NOMO-1 treated with dmso at 0.1 percent for 144 hours (cell line): Measurements from ENCODE around the gene CAPRIN2.
A peak's percentile ranks its signal among the peaks of the same experiment; 100 is the strongest.

Experiments used
- DNase-seq: peaks from one replicate; lab custom pipeline; 2025; ENCODE audit not compliant: unreplicated experiment; lab: John Stamatoyannopoulos, UW

Gene CAPRIN2, protein sequence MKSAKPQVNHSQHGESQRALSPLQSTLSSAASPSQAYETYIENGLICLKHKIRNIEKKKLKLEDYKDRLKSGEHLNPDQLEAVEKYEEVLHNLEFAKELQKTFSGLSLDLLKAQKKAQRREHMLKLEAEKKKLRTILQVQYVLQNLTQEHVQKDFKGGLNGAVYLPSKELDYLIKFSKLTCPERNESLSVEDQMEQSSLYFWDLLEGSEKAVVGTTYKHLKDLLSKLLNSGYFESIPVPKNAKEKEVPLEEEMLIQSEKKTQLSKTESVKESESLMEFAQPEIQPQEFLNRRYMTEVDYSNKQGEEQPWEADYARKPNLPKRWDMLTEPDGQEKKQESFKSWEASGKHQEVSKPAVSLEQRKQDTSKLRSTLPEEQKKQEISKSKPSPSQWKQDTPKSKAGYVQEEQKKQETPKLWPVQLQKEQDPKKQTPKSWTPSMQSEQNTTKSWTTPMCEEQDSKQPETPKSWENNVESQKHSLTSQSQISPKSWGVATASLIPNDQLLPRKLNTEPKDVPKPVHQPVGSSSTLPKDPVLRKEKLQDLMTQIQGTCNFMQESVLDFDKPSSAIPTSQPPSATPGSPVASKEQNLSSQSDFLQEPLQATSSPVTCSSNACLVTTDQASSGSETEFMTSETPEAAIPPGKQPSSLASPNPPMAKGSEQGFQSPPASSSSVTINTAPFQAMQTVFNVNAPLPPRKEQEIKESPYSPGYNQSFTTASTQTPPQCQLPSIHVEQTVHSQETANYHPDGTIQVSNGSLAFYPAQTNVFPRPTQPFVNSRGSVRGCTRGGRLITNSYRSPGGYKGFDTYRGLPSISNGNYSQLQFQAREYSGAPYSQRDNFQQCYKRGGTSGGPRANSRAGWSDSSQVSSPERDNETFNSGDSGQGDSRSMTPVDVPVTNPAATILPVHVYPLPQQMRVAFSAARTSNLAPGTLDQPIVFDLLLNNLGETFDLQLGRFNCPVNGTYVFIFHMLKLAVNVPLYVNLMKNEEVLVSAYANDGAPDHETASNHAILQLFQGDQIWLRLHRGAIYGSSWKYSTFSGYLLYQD

DNA sequence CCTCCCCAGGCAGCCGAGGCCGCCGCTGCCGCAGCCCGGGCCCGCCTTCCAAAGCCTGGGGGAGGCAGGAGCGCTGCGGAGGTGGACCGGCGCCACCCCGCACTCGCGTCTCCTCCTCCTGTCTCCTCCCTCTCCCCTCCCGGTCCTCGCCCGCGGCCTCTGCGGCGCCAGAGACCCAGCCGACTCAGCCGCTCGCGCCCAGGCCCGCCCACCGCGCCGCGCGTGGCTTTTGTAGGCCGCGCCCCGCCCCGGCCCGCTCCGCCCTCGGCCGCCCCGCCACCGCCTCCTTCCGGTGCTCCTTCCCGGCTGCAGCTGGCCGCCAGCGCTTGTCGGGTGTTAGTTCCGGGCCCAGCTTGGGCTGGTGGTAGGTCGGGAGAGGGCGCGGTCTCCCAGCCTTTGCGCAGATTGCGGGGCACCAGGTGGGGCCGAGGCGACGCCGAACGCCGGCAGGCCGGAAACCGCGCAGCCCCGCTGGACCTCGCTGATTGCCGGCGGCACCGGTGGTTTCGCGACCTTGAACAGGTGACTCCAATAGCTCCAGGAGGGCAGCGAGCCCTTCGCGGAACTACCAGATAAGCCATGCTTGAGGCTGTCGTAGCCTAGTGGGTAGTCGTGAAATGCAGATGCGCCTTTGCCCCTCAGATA, at the start of gene CAPRIN2:
Gene CAPRIN2 (minus strand): TSS at position 202 of the 645 bp plus-strand sequence. CDS start 1,431 bp downstream, outside the sequence.
- peak; percentile 97 for DNase-seq

DNA sequence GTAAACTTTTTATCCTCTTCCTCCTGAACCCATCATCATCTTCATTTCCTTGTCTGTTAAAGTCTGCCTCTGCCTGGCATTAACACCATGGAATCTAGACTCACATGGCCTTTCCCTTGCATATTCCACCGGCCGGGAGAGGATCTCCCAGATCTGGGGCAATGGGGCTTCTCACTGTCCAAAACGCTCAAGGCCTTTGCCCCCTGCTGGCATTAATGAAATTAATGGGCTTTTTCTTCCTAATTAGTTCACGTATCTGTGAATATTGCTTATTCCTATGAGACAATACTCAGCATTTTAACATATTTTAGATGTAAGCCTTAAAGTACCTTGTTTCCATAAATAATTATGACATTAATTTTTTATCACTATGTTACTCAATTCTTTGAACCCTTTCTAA, 42.9 kb upstream of the CAPRIN2 start:
- no peak for DNase-seq

DNA sequence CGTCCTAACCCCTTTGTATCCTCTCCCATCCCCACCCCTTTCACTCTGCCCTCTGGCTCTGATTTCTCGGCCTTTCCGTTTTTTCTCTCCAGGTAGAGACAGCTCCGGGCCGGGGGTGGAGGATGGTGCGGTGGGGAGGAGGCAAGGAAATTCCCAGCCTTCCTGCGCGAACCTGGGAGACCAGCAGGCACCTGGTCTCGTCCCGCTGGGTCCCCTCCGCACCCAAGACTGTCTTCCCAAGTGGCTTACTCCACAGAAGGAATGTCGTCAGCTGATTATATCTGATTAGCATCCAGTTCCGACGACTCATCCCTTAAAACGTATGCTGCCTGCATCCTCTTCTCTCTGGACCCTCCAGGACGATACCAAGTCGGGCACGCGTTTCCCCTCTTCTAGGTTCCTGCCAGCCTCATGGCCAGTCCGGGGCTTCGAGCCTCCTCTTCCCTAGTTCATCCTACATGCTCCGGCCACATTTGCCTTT, 42.2 kb upstream of the CAPRIN2 start:
- DNase-seq = no peak

DNA sequence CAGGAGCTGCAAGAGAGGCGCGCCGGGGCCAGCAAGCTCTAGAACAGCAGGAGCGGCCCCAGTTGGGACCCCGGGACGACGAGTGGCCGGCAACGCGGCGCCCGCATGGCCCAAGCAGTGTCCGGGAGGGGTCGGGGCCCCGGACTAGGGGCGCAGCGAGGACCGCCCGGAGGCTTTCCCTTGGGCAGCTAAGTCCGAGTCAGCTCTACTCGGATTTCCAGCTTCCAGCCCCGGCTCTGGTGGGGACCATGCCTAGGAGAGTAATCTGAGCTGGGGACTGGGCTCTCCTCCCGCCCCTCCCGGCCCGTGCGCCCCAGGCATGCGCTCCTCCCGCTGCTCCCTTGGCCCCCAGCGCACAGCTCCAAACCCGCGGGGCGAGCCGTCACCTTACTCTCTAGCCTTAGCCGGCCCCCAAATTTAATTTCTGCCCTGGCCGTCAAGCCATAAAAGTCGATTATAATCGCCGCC, 41.6 kb upstream of the CAPRIN2 start:
- no peak for DNase-seq

DNA sequence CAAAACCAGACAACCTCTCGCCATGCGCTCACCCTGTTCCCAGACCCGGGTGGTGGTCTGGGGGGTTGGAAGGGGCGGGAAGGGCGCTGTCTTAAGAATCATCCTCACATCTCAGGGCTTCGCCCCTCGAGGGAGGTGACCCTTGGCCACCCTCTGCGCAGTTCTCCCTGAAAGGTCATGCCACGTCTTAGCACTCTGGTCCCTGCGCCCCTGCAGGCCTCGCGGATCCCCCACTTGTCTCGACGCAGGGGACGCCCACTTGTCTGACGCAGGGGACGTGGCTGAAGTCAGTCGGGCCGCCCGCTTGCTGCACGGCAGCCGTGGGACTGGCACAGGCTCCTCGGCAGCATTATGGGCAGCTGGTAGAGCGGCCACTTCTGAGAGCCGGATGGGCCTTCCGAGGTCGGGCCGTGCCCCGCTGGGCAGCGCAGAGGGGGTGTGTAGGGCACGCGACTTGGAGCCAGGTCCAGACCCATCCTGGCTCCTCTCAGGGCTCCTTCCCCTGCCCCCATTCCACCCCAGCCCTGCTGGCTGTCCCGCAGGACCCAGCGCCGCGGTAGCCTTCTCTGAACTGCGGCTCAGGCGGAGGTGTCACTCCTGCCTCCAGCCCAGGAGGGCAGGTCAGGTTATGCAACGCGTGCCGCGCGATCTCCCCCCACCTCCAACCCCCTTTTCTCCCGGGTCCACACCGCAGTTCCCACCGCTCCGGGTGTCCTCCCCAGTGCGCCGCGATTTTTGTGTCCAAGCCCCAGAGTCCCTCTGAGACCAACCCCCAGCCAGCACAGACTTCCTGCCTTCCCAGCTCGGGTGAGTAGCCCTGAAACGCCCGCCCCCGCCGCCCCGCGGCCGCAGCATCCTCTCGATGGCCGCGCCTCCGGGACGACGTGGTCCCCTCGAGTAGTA, 40.9 kb upstream of the CAPRIN2 start:
- DNase-seq = peak; percentile 37

DNA sequence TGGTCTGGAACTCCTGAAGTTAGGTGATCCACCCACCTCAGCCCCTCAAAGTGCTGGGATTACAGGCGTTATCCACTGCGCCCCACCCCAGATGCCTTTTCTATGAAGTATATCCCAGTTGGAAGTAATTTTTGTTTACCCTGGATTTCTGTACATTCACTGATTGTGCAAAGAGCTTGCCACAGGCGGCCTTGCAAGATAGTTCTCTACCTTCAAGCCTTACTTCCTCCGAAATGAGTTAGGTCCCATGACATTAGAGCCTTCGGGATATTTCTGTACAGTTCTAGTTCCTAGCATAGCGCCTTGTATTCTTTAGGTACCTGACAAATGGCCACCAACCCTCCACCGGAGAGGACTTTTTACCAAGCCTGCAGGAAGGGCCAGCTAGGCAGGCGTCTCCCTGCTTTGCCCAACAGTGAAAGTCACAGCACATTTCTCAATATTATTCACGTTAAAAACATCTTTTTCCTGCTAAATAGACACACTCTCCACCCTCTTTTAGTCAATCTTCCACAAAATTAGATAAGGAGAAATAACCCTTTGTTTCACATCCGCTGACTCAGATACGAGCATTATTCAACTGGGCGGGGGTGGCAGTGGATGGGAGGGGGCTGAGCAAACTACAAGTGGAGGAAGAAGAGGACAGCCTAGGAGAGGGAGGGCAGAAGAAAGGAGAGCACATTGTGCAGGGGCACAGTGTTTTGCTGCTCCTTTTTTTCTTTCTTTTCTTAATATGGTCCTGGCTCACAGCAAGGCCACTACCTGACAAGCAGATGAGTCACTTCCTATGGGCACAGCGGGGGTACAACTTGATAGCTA, 40.0 kb upstream of the CAPRIN2 start:
- peak; percentile 43 for DNase-seq

DNA sequence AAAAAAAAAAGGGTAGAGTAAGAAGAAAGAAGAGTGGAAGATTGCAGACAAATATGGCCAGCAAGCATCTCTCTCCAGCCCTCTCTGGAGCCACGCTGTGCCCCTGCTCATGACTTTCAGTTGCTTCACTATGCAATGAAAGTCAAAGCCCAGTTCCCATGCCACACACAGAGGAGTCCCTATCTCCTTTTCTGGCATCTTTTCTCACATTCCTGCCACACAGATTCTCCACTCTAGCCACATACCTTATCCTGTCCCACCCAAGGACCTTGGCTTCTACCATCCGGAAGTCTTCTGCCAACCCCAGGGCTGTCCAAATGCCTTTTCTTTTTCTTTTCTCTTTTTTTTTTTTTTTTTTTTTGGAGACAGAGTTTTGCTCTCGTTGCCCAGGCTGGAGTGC, 39.3 kb upstream of the CAPRIN2 start:
- DNase-seq = no peak

DNA sequence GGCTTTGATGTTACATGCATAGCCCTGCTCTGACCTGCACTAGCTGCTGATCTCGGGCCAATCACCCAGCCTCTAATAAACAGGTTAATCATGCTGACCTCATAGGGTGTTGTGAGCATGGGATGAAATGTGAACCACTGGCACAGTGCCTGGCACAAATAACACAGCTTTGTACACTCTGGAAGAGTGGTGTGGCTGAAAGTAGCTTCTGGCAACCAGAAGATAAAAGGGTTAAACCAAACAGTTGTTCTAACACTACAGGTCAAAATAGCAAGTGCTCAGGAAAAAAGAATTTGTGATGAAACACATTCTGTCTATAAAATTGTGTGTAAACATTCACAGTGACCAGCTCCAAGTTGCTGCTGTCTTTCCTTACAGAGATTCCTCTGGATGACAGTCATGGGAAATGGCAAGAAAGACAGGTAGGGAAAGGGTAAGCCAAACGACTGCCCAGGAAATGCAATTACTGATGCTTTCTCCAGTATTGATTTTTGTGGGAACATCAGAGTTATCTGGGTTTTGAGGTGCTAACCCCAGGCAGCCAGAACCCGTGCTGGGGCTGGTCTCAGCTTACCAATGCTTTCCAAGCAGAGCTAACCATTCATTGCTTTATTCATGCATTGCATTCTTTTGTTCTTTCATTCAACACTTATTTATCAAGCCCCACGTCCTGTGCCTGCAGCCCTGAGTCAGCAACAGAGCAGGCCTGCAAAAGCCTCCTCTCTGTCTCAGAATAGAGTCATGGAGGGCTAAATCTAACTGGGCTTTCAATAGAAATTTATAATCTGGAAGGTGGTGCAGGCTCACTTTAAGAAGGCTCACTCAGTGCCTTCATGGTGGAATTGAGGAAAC, 38.1 kb upstream of the CAPRIN2 start:
- no peak for DNase-seq

DNA sequence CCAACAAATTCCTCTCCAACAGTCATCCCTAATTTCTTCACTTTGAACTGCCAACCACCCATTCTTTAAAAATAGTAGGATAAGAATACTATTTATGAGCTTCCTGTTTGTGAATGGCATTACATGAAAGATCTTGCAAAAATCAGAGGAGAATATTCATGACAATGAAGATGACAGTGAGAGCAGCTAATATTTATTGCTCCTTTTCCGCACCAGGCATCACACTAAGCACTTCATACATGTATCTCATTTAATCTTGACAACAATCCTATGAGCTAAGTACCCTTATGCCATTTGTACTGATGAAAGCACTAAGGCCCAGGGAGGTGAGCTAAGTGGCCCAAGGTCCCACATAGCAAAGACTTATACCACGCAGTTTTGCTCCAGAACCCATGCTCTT, 37.3 kb upstream of the CAPRIN2 start:
- no peak for DNase-seq

DNA sequence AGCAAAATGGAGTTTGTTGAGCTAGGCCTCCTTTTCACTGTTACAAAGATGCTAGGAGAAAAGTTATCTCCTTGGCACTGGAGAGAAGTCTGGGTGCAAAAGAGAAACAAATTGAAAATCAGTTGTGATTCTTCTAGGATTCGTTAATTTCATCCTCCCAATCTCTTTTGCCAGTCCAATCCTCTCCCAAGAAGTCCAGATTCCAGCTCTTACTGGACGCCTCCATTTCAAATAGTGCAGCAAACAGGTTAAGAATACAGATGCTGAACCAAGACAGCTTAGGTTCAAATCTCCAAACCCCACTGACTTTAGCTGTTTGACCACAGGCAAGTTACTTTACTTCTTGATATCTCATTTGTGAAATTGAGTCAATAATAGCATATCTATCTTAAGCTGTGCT, 34.0 kb upstream of the CAPRIN2 start:
- no peak for DNase-seq

DNA sequence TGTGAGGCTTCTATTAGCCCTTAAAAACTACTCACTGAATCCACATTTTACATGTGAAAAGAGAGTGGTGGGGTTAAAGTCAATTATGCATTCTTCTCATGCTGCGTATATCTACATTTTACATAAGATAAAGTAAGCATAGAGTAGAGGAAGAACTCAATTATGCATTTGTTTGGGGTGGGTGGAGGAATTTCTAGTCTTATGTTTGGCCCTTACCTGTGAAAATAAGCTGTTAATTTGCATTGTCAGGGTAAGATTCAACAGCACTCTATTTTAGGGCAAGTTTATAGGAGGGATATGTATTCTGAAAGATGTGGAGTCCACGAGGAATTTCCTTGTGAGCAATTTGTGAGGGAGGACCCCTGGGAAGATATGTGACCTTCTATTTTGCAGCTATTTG, 30.9 kb upstream of the CAPRIN2 start:
- DNase-seq = no peak

DNA sequence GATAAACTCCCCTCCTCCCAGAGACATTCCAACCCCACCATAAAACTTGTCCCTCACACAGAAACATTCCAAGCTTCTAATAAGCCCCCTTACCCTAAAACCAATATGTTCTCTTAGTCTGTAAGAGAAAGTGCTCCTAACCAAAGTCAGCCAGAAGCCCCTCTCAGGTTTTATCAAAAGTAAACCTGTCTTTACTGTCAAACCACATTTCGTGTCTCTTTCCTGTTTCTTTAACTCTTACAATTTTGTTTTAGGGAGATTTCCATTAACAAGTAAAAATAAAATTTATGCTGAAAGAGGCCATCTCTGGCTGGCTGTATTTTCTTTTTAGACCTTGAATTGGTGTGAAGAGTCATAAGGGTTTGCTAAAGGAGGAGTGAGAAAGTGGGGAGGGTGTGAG, 29.8 kb upstream of the CAPRIN2 start:
- DNase-seq = no peak

DNA sequence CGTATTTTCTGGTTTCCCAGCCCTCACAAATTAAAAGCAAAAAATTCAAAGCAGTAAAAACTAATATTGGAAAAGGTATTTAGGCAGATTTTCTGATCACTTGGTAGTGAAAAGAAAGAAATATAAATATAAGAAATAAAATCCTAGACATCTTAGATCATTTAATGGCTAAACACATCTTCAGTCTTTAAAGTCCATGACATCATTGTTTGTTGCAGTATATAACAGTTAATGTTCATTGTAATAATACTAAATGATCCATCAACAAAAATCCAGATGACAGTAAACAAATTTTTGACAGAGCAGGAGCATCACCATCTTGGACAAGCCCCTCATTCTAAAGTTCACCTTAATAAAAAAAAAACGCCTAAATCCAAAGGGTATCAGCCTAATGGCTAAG, 29.2 kb upstream of the CAPRIN2 start:
- DNase-seq = no peak

DNA sequence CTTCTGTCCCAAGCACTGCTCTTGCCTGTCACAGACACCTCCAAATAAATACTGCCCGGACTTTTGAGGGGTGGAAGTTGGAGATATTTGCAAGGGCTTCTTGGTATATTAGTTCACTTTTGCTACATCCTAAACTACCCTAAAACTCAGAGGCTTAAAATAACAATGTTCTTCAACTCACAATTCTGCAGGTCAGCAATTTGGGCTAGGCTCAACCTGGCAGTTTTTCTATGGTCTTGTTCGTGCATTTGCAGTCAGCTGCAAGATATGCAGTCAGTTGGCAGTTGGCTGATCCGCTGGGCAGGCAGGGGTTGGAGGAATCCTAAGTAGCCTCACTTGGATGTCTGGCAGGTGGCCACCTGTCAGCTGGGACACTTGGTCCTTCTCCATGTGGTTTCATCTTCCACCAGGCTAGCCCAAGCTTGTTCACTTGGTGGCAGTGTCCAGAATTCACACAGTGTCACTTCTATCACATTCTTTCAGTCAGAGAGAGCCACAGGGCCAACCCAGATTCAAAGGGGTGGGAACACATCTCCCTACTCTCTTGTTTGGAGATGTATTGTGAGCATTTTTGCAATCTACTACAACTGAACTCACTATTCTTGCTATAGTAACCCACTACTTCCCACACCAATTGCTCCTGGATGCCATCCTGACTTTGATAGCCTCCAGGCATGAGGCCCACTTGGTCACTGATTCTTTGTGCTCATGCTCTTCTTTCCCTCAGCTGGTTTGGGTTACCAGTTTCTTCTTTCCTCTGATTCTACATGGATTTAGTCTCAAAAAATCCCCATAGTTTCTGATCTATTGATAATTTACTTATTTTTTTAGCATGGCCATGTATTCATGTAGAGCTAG, 27.8 kb upstream of the CAPRIN2 start:
- no peak for DNase-seq

DNA sequence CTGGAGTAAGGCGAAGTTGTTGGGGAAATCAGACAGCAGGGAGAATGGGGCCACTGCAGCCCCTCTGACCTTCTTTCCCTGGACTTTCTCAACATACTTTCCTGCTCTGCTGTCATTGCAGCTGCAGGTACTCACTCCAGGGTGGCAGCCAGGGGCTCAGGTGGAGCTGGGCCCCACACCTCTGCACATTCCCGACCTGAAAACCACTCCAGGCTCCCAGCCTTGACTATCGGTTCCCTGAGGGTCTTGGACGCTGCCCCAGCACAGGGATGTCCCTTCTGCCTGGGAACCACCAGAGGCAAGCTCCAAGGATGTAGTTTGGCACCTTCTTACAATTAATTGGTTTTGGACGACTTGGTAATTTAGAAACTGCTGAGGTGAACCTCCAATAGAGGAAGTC, 24.8 kb upstream of the CAPRIN2 start:
- DNase-seq = no peak

DNA sequence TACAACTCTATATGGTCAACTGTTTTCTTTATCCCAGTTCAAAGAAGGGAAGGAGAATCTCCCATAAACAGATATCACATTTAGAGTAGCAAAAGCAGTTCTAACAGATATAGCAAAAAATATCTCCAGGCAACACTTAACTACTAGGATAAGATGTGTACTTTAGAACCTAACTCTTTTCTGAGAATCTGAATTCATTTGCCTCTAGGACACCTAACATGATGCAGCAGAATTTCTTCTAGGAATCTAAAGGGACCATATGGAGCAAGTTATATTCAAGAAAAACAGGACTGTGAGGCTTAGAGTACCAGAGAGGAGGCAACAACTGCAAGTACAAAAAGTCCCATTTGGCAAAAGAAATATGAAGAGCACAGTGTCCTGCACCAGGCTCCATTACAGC, 24.4 kb upstream of the CAPRIN2 start:
- no peak for DNase-seq

DNA sequence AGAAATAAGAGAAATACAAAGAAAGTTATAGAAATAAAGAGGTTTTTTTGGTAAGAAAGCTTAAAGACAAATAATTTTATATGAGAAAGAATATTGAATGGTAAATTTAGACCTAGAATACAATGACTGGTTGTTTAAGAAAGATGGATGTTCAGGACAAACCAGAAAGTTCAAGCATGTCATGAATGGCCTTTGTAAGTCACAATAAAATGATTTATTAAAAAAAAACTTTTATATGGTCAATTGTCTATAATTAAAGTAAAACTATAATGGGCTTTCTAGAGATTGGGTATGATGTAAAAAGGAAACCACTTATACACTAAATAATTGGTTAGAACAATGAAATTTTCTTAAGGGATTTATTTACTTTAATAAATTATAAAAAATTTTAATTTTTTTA, 19.8 kb upstream of the CAPRIN2 start:
- DNase-seq = no peak
